ENCODE measurements around the gene ELF2. TPM values are rescaled to one million over a fixed set of nuclear protein-coding genes. Genes with fewer than 3 reads are reported as not detected.
"Not testable (repeated sequence)": the region's sequence is repeated elsewhere in the genome, so short reads cannot be mapped to it uniquely, and the experiment has no call there.

The ELF2 gene
- polyA plus RNA-seq, 4 donors, result 8.1 to 43.3 (median 12.4) TPM

GRCh38 chr4:139060591-139060990 is 116.4 kb downstream of the ELF2 start:
- FAIRE-seq (no peak), DNase-seq (no peak)
- Histone ChIP-seq H3K4me1 (ENCODE audit: control insufficient read depth in 3 of 3, insufficient read depth in 2 of 3, low read depth in 1 of 3, low read length in 2 of 3) (peaks cover 0 to 2% (median 0%) of the 10 kb centered on the region in 3 donors), H3K36me3 (ENCODE audit: control insufficient read depth in 3 of 3, insufficient read depth in 2 of 3, low read depth in 1 of 3, low read length in 3 of 3) (peaks cover 3 to 28% (median 23%) of the 10 kb centered on the region in 3 donors), H3K4me3 (ENCODE audit: low read depth in 1 of 3, low read length in 3 of 3) (no peak overlapping the region), H3K9me3 (ENCODE audit: control insufficient read depth in 2 of 2, insufficient read depth in 1 of 2, low read depth in 1 of 2, low read length in 1 of 2) (no peaks in the 10 kb centered on the region), H3K27ac (ENCODE audit: low read depth in 1 of 3, low read length in 2 of 3) (no peak overlapping the region), H3K27me3 (ENCODE audit: control insufficient read depth in 3 of 3, insufficient read depth in 3 of 3, low read length in 3 of 3) (no peaks in the 10 kb centered on the region)
- 95 to 97% (median 97%) methylated on average over 3 of the region's 3 CpGs for WGBS, 3 donors

- WGBS, 3 donors, result 32 to 64% (median 47%) methylated on average over 4 of the region's 4 CpGs
- peak; percentile 36 to 73 for DNase-seq
- H3K4me3 ChIP-seq (ENCODE audit: low read depth in 1 of 3, low read length in 3 of 3); H3K9me3 ChIP-seq (ENCODE audit: control insufficient read depth in 2 of 2, insufficient read depth in 1 of 2, low read depth in 1 of 2, low read length in 1 of 2); H3K4me1 ChIP-seq (ENCODE audit: control insufficient read depth in 3 of 3, insufficient read depth in 2 of 3, low read depth in 1 of 3, low read length in 2 of 3); H3K27ac ChIP-seq (ENCODE audit: low read depth in 1 of 3, low read length in 2 of 3); FAIRE-seq; H3K27me3 ChIP-seq (ENCODE audit: control insufficient read depth in 3 of 3, insufficient read depth in 3 of 3, low read length in 3 of 3): not testable (repeated sequence)
- peaks cover 3 to 21% (median 16%) of the 10 kb centered on the region in 3 donors for H3K36me3 ChIP-seq (ENCODE audit: control insufficient read depth in 3 of 3, insufficient read depth in 2 of 3, low read depth in 1 of 3, low read length in 3 of 3)
Observed at GRCh38 chr4:139059026-139059425, 118.0 kb downstream of the ELF2 start.

- Histone ChIP-seq H3K27me3 (ENCODE audit: control insufficient read depth in 3 of 3, insufficient read depth in 3 of 3, low read length in 3 of 3) (no peaks in the 10 kb centered on the region), H3K4me3 (ENCODE audit: low read depth in 1 of 3, low read length in 3 of 3) (no peak overlapping the region), H3K36me3 (ENCODE audit: control insufficient read depth in 3 of 3, insufficient read depth in 2 of 3, low read depth in 1 of 3, low read length in 3 of 3) (peaks cover 5 to 18% (median 10%) of the 10 kb centered on the region in 3 donors), H3K4me1 (ENCODE audit: control insufficient read depth in 3 of 3, insufficient read depth in 2 of 3, low read depth in 1 of 3, low read length in 2 of 3) (peaks cover 0 to 2% (median 0%) of the 10 kb centered on the region in 3 donors), H3K27ac (ENCODE audit: low read depth in 1 of 3, low read length in 2 of 3) (no peak overlapping the region), H3K9me3 (ENCODE audit: control insufficient read depth in 2 of 2, insufficient read depth in 1 of 2, low read depth in 1 of 2, low read length in 1 of 2) (no peaks in the 10 kb centered on the region)
- FAIRE-seq, result no peak
- WGBS, 3 donors, result 27 to 53% (median 47%) methylated on average over 1 of the region's 1 CpG
- DNase-seq, result no peak
Observed at GRCh38 chr4:139054791-139055505, 122.1 kb downstream of the ELF2 start.

DNA sequence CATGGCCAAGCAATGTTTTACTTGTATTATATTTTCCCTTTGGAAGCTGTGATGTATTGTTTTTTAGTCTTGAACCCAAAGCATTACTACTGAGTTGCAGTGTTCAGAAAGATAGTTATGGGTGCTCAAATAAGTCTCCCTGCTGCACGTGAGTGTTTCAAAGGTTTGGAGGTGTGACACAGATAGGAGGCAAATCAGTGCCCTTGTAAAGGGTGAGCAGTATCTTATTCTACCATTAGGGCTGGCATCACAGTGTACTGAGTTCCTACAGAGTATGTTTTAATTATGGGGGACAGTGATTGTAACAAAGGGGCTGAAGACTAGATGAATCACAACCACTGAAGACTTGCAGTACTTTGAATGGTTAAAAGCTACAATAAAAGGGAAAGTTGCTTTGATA is 123.1 kb downstream of the ELF2 start:
- 82 to 92% (median 83%) methylated on average over 1 of the region's 1 CpG for WGBS, 3 donors
- H3K27me3 ChIP-seq (ENCODE audit: control insufficient read depth in 3 of 3, insufficient read depth in 3 of 3, low read length in 3 of 3), result no peaks in the 10 kb centered on the region
- H3K4me1 ChIP-seq (ENCODE audit: control insufficient read depth in 3 of 3, insufficient read depth in 2 of 3, low read depth in 1 of 3, low read length in 2 of 3), result no peaks in the 10 kb centered on the region
- no peaks in the 10 kb centered on the region for H3K9me3 ChIP-seq (ENCODE audit: control insufficient read depth in 2 of 2, insufficient read depth in 1 of 2, low read depth in 1 of 2, low read length in 1 of 2)
- FAIRE-seq (no peak), DNase-seq (no peak)
- no peak overlapping the region for H3K4me3 ChIP-seq (ENCODE audit: low read depth in 1 of 3, low read length in 3 of 3)
- H3K27ac ChIP-seq (ENCODE audit: low read depth in 1 of 3, low read length in 2 of 3), result no peak overlapping the region
- peaks cover 7 to 20% (median 8%) of the 10 kb centered on the region in 3 donors for H3K36me3 ChIP-seq (ENCODE audit: control insufficient read depth in 3 of 3, insufficient read depth in 2 of 3, low read depth in 1 of 3, low read length in 3 of 3)

GRCh38 chr4:139050446-139050845 is 126.6 kb downstream of the ELF2 start:
- no peaks in the 10 kb centered on the region for H3K27me3 ChIP-seq (ENCODE audit: control insufficient read depth in 3 of 3, insufficient read depth in 3 of 3, low read length in 3 of 3)
- no peak overlapping the region for H3K4me3 ChIP-seq (ENCODE audit: low read depth in 1 of 3, low read length in 3 of 3)
- H3K4me1 ChIP-seq (ENCODE audit: control insufficient read depth in 3 of 3, insufficient read depth in 2 of 3, low read depth in 1 of 3, low read length in 2 of 3), result no peaks in the 10 kb centered on the region
- no peak overlapping the region for H3K27ac ChIP-seq (ENCODE audit: low read depth in 1 of 3, low read length in 2 of 3)
- no peak for DNase-seq
- H3K36me3 ChIP-seq (ENCODE audit: control insufficient read depth in 3 of 3, insufficient read depth in 2 of 3, low read depth in 1 of 3, low read length in 3 of 3), result peaks cover 4 to 23% (median 7%) of the 10 kb centered on the region in 3 donors
- no peaks in the 10 kb centered on the region for H3K9me3 ChIP-seq (ENCODE audit: control insufficient read depth in 2 of 2, insufficient read depth in 1 of 2, low read depth in 1 of 2, low read length in 1 of 2)
- 85 to 91% (median 86%) methylated on average over 2 of the region's 2 CpGs for WGBS, 3 donors
- FAIRE-seq, result no peak

- Histone ChIP-seq H3K9me3 (ENCODE audit: control insufficient read depth in 2 of 2, insufficient read depth in 1 of 2, low read depth in 1 of 2, low read length in 1 of 2) (no peaks in the 10 kb centered on the region), H3K27me3 (ENCODE audit: control insufficient read depth in 3 of 3, insufficient read depth in 3 of 3, low read length in 3 of 3) (no peaks in the 10 kb centered on the region), H3K4me3 (ENCODE audit: low read depth in 1 of 3, low read length in 3 of 3) (no peak overlapping the region), H3K27ac (ENCODE audit: low read depth in 1 of 3, low read length in 2 of 3) (no peak overlapping the region), H3K4me1 (ENCODE audit: control insufficient read depth in 3 of 3, insufficient read depth in 2 of 3, low read depth in 1 of 3, low read length in 2 of 3) (no peaks in the 10 kb centered on the region), H3K36me3 (ENCODE audit: control insufficient read depth in 3 of 3, insufficient read depth in 2 of 3, low read depth in 1 of 3, low read length in 3 of 3) (peaks cover 5 to 27% (median 9%) of the 10 kb centered on the region in 3 donors)
- no peak for DNase-seq
- 83 to 90% (median 83%) methylated on average over 3 of the region's 3 CpGs for WGBS, 3 donors
- FAIRE-seq, result no peak
Observed at GRCh38 chr4:139048026-139048425, 129.0 kb downstream of the ELF2 start.

- Histone ChIP-seq H3K9me3 (ENCODE audit: control insufficient read depth in 2 of 2, insufficient read depth in 1 of 2, low read depth in 1 of 2, low read length in 1 of 2) (no peaks in the 10 kb centered on the region), H3K27me3 (ENCODE audit: control insufficient read depth in 3 of 3, insufficient read depth in 3 of 3, low read length in 3 of 3) (no peaks in the 10 kb centered on the region), H3K4me1 (ENCODE audit: control insufficient read depth in 3 of 3, insufficient read depth in 2 of 3, low read depth in 1 of 3, low read length in 2 of 3) (no peaks in the 10 kb centered on the region), H3K4me3 (ENCODE audit: low read depth in 1 of 3, low read length in 3 of 3) (no peak overlapping the region), H3K27ac (ENCODE audit: low read depth in 1 of 3, low read length in 2 of 3) (no peak overlapping the region), H3K36me3 (ENCODE audit: control insufficient read depth in 3 of 3, insufficient read depth in 2 of 3, low read depth in 1 of 3, low read length in 3 of 3) (peaks cover 5 to 31% (median 11%) of the 10 kb centered on the region in 3 donors)
- FAIRE-seq (no peak), DNase-seq (no peak)
- WGBS, 3 donors, result 91 to 94% (median 92%) methylated on average over 2 of the region's 2 CpGs
Observed at GRCh38 chr4:139044291-139044690, 132.7 kb downstream of the ELF2 start.

DNA sequence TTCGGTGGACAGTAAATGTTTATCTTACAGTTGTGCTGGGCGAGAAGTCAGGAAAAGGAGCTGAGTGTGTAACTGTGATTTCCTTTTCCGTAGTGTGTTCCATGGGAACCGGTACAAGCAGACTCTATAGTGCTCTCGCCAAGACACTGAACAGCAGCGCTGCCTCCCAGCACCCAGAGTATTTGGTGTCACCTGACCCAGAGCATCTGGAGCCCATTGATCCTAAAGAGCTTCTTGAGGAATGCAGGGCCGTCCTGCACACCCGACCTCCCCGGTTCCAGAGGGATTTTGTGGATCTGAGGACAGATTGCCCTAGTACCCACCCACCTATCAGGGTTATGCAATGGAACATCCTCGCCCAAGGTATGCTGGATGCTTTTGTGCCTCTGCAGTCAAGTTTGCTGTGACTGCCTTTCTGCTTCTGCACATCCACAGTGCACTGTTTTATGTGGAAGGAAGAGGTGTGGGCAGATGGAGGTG is 134.0 kb downstream of the ELF2 start:
- 73 to 92% (median 84%) methylated on average over 10 of the region's 10 CpGs for WGBS, 3 donors
- H3K4me1 ChIP-seq (ENCODE audit: control insufficient read depth in 3 of 3, insufficient read depth in 2 of 3, low read depth in 1 of 3, low read length in 2 of 3), result no peaks in the 10 kb centered on the region
- no peak for FAIRE-seq
- no peak for DNase-seq
- H3K4me3 ChIP-seq (ENCODE audit: low read depth in 1 of 3, low read length in 3 of 3), result no peak overlapping the region
- H3K27ac ChIP-seq (ENCODE audit: low read depth in 1 of 3, low read length in 2 of 3), result no peak overlapping the region
- no peaks in the 10 kb centered on the region for H3K27me3 ChIP-seq (ENCODE audit: control insufficient read depth in 3 of 3, insufficient read depth in 3 of 3, low read length in 3 of 3)
- peaks cover 4 to 26% (median 9%) of the 10 kb centered on the region in 3 donors for H3K36me3 ChIP-seq (ENCODE audit: control insufficient read depth in 3 of 3, insufficient read depth in 2 of 3, low read depth in 1 of 3, low read length in 3 of 3)
- H3K9me3 ChIP-seq (ENCODE audit: control insufficient read depth in 2 of 2, insufficient read depth in 1 of 2, low read depth in 1 of 2, low read length in 1 of 2), result no peaks in the 10 kb centered on the region
